Hematopoietic multipotent progenitor cell treated with erythropoietin and hydrocortisone succinate and interleukin-3 and kit ligand, for 17 days (in vitro differentiated cells): ENCODE results near the gene GPR137.

Experiments used
- DNase-seq: peaks from one replicate; pipeline ENCODE4 v3.0.0-alpha.2; 2015; ENCODE audit warnings: low spot score

Gene GPR137

GRCh38 chr11:64286801-64287159, 1.1 kb downstream of the GPR137 start:
- DNase-seq = no peak

GRCh38 chr11:64287676-64288352, 2.2 kb downstream of the GPR137 start:
- no peak for DNase-seq

GRCh38 chr11:64288353-64288750, 2.7 kb downstream of the GPR137 start:
- no peak for DNase-seq

GRCh38 chr11:64289002-64289564, 3.4 kb downstream of the GPR137 start:
- DNase-seq = no peak

- no peak for DNase-seq
These were observed 5.0 kb downstream of the GPR137 start for GRCh38 chr11:64290352-64291261.

GRCh38 chr11:64291262-64291751, 5.7 kb downstream of the GPR137 start, which contains the start of gene KCNK4:
Gene KCNK4 (plus strand): TSS chr11:64291302. CDS start chr11:64293019, 1,717 bp downstream.
- no peak for DNase-seq

GRCh38 chr11:64291752-64292459, 6.3 kb downstream of the GPR137 start:
- DNase-seq = no peak

- no peak for DNase-seq
These were observed 7.0 kb downstream of the GPR137 start for GRCh38 chr11:64292460-64293254.

- no peak for DNase-seq
These were observed 9.1 kb downstream of the GPR137 start for GRCh38 chr11:64294774-64295173.

- DNase-seq = no peak
These were observed 10.1 kb downstream of the GPR137 start for GRCh38 chr11:64295760-64296159.

GRCh38 chr11:64296236-64296635, 10.6 kb downstream of the GPR137 start:
- no peak for DNase-seq

- DNase-seq = no peak
These were observed 11.4 kb downstream of the GPR137 start for GRCh38 chr11:64296830-64297698.

GRCh38 chr11:64297699-64298358, 12.2 kb downstream of the GPR137 start:
- no peak for DNase-seq

- peak; percentile 46 for DNase-seq
These were observed 13.6 kb downstream of the GPR137 start for GRCh38 chr11:64298966-64299846.

- DNase-seq = no peak
These were observed 14.4 kb downstream of the GPR137 start, which contains the start of gene CATSPERZ for GRCh38 chr11:64299847-64300648. Gene CATSPERZ (plus strand): TSS chr11:64300358. CDS start chr11:64300411, 53 bp downstream.

- no peak for DNase-seq
These were observed 17.7 kb downstream of the GPR137 start for GRCh38 chr11:64303109-64304031.

GRCh38 chr11:64304032-64304315, 18.3 kb downstream of the GPR137 start:
- DNase-seq = no peak
